CD4-positive, alpha-beta T cell treated with Interleukin-17A for 1 hour (primary cell): ENCODE results near the gene TBC1D2B.
"Not testable (repeated sequence)": the region's sequence is repeated elsewhere in the genome, so short reads cannot be mapped to it uniquely, and the experiment has no call there.

Experiments
- DNase-seq: peaks from one replicate; pipeline ENCODE4 v3.0.0-alpha.2; 2020

The TBC1D2B gene

DNA sequence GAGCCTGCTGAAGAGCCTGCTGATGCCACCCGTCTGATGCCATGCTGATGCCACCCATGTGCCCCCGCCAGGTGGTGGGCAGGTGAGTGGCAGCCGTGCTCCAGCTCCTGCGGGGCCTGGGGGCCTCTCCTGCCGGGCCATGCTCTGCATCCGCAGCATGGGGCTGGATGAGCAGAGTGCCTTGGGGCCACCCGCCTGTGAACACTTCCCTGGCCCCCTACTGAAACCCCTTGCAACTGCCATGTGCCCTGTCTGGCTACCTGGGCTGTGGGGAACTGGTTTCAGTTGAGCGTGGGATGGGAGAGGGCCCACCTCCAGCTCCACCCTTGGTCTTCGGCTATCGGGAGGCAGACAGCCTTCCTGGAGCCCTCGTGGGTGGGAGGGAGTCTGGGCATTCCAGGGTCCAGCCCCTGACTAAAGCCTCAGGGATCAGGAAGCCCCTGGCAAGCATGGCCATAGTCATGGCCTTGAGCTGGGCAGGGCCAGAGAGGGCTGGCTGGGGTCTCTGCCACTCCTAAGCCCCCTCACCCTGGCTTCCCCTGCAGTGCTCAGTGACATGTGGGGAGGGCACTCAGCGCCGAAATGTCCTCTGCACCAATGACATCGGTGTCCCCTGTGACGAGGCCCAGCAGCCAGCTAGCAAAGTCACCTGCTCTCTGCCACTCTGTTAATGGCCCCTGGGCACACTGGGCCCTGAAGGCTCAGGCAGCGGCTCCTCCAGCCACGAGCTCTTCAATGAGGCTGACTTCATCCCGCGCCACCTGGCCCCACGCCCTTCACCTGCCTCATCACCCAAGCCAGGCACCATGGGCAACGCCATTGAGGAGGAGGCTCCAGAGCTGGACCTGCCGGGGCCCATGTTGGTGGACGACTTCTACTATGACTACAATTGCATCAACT, 92.2 kb downstream of the TBC1D2B start:
- DNase-seq: no peak

- no peak for DNase-seq
Observed at GRCh38 chr15:77984446-77984861, 93.1 kb downstream of the TBC1D2B start.

DNA sequence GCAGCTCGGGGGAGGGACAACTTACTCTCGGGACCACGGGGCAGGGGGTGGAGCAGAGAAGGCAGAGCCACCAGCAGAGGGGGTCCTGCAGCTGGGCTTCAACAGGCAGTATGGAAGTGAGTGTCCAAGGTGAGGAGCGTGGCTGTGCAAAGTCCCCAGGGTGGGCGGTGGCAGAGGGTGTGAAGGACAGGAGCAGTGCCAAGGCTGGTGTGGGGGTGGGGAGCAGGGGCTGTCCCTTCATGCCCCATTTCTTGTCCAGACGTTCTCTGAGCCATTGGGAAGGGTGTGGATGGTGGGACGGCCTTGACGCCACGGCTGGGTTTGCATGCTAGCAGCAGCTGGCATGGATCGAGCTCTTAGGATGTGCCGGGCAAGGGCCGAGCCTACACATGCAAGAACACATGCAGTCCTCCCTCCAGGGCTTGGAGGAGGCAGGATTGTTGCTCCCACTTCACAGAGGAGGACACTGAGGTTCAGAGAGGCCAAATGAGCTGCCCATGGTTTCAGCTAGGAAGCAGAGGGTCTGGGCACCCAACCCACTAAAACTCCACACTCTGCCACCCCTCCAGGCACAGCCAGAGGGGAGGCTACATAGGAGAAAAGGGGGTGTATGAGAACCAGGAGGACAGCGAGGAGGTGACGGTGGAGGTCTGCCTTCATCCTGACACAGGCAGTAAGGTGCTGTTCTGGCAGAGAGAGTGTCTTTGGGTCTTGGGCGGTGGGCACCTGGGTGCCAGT, 93.6 kb downstream of the TBC1D2B start:
- DNase-seq: no peak

- DNase-seq: no peak
Observed at GRCh38 chr15:77983091-77983707, 94.3 kb downstream of the TBC1D2B start.

GRCh38 chr15:77982127-77982490, 95.4 kb downstream of the TBC1D2B start:
- DNase-seq: no peak

- no peak for DNase-seq
Observed at GRCh38 chr15:77981281-77982126, 96.0 kb downstream of the TBC1D2B start.

GRCh38 chr15:77980674-77981073, 96.8 kb downstream of the TBC1D2B start:
- not testable (repeated sequence) for DNase-seq

DNA sequence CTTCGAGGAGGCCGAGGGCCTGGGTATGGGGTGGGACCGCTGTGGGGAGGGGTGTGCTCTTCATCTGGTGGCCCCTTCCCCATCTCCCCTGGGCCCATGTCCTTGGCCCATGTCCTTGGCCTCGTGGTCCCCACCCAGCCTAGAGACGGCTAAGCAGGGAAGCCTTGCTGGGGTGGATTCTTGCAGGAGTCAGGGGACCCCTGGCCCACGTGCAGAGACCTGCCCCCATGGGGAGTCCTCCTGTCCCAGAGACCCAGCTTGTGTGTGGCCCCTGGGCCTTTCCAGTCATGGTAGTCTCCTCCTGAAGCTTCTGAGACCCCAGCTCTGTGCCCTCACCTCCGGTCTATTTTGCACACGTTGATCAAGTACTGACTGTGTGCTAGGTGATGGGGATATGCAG, 97.4 kb downstream of the TBC1D2B start:
- no peak for DNase-seq

DNA sequence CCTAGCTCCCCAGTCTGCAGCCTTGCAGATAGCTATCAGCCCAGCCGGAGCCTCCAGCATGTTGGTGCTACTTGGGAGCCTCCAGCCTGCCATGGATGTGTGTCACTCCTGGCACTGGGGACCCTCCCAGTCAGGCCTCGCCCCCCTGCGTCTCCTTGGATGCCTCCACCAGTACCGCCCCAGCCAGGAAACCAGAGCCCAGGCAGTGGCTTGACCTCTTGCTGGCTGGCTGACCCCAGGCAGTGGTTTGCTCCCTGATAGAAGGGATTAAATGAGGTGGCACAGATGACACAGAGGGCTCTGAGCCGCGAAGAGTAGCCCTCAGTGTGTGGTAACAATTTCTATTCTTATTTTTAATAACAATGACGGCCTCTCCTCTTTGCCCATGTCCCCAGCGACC, 98.4 kb downstream of the TBC1D2B start:
- DNase-seq: not testable (repeated sequence)

- not testable (repeated sequence) for DNase-seq
Observed at GRCh38 chr15:77978759-77979145, 98.8 kb downstream of the TBC1D2B start.

DNA sequence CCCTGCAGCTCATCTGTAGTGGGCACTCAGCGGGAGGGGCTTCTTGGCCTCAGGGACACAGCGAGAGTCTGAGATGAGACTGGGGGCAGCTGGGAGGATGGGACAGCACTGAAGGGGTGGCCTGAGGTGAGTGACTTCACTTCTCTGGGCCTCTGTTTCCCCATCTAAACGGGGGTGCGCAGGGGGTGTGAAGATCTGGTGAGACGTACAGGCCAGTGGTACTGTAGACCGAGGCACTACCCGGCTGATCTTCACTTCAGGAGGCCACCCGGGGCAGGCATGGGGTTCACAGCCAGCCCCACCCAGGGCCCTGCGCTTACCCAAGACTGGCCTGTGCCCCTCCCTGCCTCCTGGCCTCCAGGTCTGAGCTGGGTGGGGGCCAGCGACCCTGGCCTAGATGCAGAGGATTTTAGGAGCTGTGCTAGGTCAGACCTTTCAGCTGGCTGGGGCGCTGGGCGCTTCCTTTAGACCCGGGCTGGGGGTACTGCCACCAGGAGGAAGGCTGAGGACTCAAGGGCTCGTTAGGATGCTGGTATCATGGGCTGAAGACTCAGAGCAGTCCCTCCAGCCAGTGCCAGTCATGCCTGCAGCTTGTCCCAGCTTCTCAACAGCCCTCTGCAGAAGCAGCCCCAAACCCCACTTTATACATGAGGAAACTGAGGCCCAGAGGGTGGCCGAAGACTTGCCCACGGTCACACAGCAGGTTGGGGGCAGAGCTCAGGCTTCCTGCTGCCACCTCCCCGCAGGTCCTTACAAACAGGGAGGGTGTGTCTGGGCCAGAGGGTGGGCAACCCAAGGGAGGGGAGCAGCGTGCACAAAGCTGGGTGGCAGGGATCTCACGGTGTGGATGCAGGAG, 99.4 kb downstream of the TBC1D2B start:
- not testable (repeated sequence) for DNase-seq

DNA sequence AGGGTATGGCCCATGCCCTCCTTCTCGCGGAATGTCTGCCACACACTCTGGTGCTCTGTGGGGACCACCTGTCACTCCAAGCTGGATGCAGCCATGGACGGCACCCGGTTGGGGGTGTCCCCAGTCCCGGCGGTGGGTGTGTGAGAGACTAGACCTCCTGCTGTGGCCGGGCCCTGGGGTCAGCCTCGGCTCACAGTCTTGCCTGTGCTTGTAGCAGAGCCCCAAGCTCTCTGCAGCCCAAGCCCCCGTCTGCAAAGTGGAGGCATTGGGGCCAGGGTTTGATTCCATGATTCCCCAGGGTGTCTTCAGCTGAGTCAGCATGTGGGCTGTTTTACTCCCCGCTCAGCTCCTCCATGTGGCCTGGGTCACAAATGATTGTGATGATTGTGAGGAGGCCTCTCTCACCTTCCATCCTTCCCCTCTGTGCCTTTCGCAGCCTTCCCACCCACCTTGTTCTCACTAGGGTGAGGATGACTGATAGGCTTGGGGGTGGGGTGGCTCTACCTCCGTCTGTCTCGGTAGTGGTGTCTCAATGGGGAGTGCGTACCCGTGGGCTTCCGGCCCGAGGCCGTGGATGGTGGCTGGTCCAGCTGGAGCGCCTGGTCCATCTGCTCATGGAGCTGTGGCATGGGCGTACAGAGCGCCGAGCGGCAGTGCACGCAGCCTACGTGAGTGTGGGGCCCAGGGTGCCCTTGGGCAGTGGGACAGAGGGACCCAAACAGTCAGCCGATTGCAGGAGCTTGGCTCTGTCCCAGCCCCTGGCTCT, 100.6 kb downstream of the TBC1D2B start:
- DNase-seq: not testable (repeated sequence)

- DNase-seq: not testable (repeated sequence)
Observed at GRCh38 chr15:77976095-77976450, 101.4 kb downstream of the TBC1D2B start.

DNA sequence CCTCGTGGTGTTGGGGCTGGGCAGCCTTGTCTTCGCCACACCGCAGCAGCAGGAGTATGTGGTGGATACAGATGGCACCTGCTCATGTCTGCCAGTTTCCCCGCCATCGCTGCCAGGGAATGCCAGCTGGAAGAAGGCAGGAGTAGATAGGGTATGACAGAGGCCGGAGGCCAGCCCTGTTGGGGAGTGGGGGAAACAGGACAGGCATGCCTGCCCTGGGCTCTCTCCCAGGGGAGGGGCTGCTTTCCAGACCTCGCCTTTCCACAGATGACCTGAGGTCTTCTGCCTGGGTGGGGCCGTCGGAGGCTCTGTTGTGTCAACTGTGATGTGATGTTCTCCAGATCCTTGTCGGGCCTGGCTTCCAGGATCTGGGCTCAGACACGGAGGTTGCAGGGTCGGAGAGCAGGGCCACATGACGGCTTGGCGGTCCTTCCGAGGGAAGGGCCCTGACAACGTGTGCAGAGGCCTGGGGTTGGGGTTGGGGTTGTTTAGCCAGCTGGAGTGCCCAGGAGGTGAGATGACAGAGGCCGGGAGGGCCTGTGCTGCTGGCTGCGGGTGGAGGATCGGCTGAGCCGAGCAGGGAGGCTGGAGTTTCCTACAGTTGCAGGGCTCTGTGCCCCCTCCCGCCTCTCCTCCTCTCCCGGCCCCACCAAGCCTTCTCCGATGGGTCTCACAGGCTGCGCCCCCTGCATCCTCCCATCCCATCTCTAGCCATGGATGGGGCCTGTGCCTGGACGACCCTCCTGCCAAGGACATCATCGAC, 102.0 kb downstream of the TBC1D2B start:
- no peak for DNase-seq

DNA sequence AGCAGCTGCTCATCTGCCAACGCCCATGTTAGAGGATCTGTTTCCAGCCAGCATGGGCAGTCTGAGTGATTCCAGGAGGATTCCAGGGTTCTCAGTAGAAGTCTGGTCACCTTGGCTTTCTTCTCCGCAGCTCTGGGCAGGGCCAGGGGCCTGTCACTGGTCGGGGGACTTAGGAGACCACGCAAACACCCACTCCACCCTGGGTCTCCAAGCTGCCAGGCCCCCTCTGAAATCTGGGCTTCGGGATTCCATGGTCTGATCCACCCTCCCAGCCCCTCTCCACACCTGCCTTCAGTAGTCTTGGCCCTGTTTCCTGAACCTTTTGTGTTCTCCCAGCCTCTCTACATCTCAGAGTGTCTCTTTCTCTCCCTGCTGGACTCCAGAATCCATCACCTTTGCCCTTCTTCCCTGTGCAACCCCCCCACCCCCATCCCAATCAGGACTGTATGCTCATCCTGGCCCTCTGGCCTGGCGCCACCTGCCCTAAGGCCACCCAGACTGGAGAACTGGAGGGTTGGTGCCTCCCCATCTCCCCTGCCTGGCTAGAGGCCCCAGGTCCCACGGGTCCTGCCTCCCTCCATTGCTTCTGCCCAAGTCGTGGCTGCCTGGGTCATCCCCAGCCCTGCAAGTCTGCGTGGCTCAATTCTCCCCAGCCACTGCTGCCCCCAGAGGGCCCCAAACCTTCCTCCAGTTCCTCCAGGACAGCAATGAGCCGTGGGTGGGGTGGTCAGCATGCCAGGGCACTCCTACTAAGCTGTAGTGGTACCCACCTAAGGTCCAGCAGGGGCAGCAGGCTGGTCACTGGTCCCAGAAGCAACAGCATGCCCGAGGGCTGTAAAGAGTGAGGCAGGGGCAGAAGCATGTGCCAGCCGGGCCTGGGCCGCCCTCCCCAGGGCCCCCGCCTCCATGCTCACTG, 102.8 kb downstream of the TBC1D2B start:
- DNase-seq: no peak

DNA sequence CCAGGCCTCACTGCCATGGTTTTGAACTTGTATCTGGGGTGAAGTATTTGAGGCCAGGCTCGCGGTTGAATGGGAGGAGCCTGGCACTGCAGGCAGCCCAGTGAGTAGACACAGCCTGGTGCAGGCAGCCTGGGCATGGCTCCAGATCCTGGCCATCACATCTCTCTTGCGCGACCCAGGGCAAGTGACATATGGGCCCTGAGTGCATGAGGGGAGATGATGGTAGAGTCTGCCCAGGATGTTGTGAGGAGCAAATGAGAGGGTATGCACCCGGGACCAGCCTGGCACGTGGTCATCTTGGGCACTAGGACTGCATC, 103.5 kb downstream of the TBC1D2B start:
- DNase-seq: no peak

DNA sequence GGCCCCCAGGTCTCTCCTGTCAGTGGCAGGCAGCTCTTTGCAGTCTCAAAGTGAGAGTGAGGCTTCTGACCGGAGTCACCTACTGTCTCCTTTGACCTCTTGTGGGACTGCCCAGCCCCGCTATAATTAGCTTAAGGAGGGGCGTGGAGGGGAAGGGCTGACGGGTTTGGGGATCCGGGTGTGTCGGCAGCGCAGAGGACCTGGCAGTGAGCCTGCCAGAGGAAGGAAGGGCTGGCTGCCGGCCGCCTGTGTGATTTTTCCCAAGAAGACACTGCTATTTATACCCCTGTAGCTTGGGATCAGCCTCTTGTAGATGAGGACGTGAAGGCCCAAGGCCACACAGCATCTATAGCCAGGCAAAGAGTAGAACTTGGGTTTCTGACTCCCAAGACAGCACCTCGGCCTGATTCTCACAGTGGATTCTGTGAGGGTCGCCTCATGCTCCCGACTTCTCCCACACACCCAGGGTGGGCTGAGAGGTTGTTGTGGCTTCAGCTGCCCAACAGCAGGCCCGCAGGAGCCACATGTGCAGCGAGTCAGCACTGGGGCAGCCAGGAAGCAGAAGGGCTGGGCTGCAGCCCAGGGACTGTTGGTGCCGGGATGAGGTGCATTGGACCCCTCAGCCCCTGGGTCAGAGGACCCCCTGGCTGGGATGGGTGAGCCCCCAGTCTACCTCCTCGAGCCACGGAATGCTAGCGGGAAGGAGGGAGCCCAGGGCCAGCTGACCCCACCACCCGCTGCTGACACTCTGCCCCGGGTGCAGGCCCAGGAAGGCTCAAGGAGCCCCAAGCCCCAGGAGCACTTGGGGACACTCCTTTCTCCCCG, 104.0 kb downstream of the TBC1D2B start:
- DNase-seq: not testable (repeated sequence)

DNA sequence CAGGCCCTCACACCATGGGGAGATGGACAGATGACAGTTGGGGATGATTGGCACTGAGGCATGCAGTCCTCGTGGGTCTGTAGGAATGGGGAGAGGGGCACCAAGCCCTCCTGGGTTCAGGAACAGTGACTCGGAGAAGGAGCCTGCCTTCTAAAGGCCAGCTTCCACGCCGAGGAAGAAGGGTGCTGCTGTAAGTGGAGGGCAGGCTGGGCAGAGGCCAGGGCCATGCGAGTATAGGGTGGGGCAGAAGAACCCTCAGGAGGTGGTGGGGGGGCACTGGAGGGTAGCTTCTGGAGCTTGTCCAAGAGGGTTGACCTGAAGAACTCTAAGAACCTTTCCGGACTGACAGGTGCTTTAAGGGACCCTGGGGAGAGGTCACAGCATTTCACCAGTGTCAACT, 104.8 kb downstream of the TBC1D2B start:
- not testable (repeated sequence) for DNase-seq
